ENCODE measurements around the gene NIPBL.

GRCh38 chr5:36969700-36970395 is 93.3 kb downstream of the NIPBL start:
- TF ChIP-seq EP300 (IDR thresholded peaks at IDR 0.05; ENCODE audit: low read depth) (no peak), CTCF (IDR thresholded peaks at IDR 0.05) (no peak), POLR2A (IDR thresholded peaks at IDR 0.05) (no peak), POLR2AphosphoS5 (IDR thresholded peaks at IDR 0.05) (no peak)

Data from transverse colon (tissue), 4 donors.